ENCODE results near the gene DUXB. TPM values are rescaled to one million over a fixed set of nuclear protein-coding genes. Genes with fewer than 3 reads are reported as not detected.

The DUXB gene
- not detected for total RNA-seq
- polyA plus RNA-seq, result not detected
- long read RNA-seq, donor 1, result 0 reads
- long read RNA-seq, donor 2, result 0 reads
- long read RNA-seq, donor 3, result 0 reads
- long read RNA-seq, donor 4, result 0 reads
- long read RNA-seq, donor 5, result 0 reads
- long read RNA-seq, donor 6, result 0 reads
- long read RNA-seq, donor 7, result 0 reads
- long read RNA-seq, donor 8, result 0 reads
- long read RNA-seq, donor 9, result 0 reads
- long read RNA-seq, donor 10, result 0 reads

- Histone ChIP-seq H3K9me3 (replicated peaks in 1 of 3) (no peaks in the 10 kb centered on the region), H3K36me3 (replicated peaks in 1 of 2) (no peaks in the 10 kb centered on the region), H3K27me3 (no peaks in the 10 kb centered on the region), H3K4me3 (no peak within 1 kb of the TSS), H3K4me1 (replicated peaks in 1 of 2) (no peaks in the 10 kb centered on the region), H3K27ac (no peak within 1 kb of the TSS)
- WGBS, 4 donors, result 73 to 90% (median 87%) methylated on average over 5 of the region's 5 CpGs
- TF ChIP-seq POLR2A (IDR thresholded peaks at IDR 0.05), result no peak
- no peak for TF ChIP-seq CTCF (IDR thresholded peaks at IDR 0.05)
- intact Hi-C loops (cut with DNase I), result no loop called here
- no peak for DNase-seq
Observed at GRCh38 chr16:75701361-75701760, at the start of gene DUXB. Gene DUXB, minus strand, starts transcription at chr16:75701461. Its CDS starts 43 bp downstream, at chr16:75701418.

- Histone ChIP-seq H3K36me3 (replicated peaks in 1 of 2) (no peaks in the 10 kb centered on the region), H3K9me3 (replicated peaks in 1 of 3) (no peaks in the 10 kb centered on the region), H3K4me1 (replicated peaks in 1 of 2) (no peaks in the 10 kb centered on the region), H3K4me3 (no peak overlapping the region), H3K27ac (no peak overlapping the region), H3K27me3 (no peaks in the 10 kb centered on the region)
- DNase-seq, result no peak
- WGBS, 4 donors, result 48 to 71% (median 60%) methylated on average over 3 of the region's 3 CpGs
- TF ChIP-seq CTCF (IDR thresholded peaks at IDR 0.05) (no peak), POLR2A (IDR thresholded peaks at IDR 0.05) (no peak)
- intact Hi-C loops (cut with DNase I), result loop anchor here in 1 of 2 donors (10.0 kb wide), 1 partner anchor 556 kb away; no protein-coding TSS in a partner anchor
Observed at GRCh38 chr16:75750528-75750927, 49.3 kb upstream of the DUXB start.

- Histone ChIP-seq H3K27ac (no peak overlapping the region), H3K4me1 (replicated peaks in 1 of 2) (no peaks in the 10 kb centered on the region), H3K4me3 (no peak overlapping the region), H3K27me3 (no peaks in the 10 kb centered on the region), H3K36me3 (replicated peaks in 1 of 2) (no peaks in the 10 kb centered on the region), H3K9me3 (replicated peaks in 1 of 3) (no peaks in the 10 kb centered on the region)
- intact Hi-C loops (cut with DNase I), result no loop called here
- no peak for DNase-seq
- WGBS, 4 donors, result 71 to 80% (median 76%) methylated on average over 3 of the region's 3 CpGs
- TF ChIP-seq CTCF (IDR thresholded peaks at IDR 0.05), result no peak
- no peak for TF ChIP-seq POLR2A (IDR thresholded peaks at IDR 0.05)
Observed at GRCh38 chr16:75746359-75746758, 45.1 kb upstream of the DUXB start.

- no peaks in the 10 kb centered on the region for H3K4me1 ChIP-seq (replicated peaks in 1 of 2)
- no peaks in the 10 kb centered on the region for H3K36me3 ChIP-seq (replicated peaks in 1 of 2)
- no peak overlapping the region for H3K4me3 ChIP-seq
- no peaks in the 10 kb centered on the region for H3K27me3 ChIP-seq
- no peaks in the 10 kb centered on the region for H3K9me3 ChIP-seq (replicated peaks in 1 of 3)
- no peak for DNase-seq
- H3K27ac ChIP-seq, result no peak overlapping the region
- intact Hi-C loops (cut with DNase I), result no loop called here
- TF ChIP-seq POLR2A (IDR thresholded peaks at IDR 0.05) (no peak), CTCF (IDR thresholded peaks at IDR 0.05) (no peak)
- WGBS, 4 donors, result 83 to 92% (median 87%) methylated on average over 1 of the region's 1 CpG
Observed at GRCh38 chr16:75745823-75746222, 44.6 kb upstream of the DUXB start.

All from adrenal gland (tissue), 19 donors.